Breast epithelium (tissue), 3 donors: ENCODE measurements around the gene DNAH8.

Source experiments
- CTCF ChIP-seq, 3 donors: fragments of 450-650 bp; IDR thresholded peaks; one replicate each; pipeline ENCODE4 v1.5.1; 2016 to 2017; ENCODE audit warnings: antibody characterized with exemption in 3 of 3, mild to moderate bottlenecking in 3 of 3, moderate library complexity in 3 of 3
- POLR2A ChIP-seq: fragments of 450-650 bp; IDR thresholded peaks from one replicate; pipeline ENCODE4 v1.6.1; 2016; ENCODE audit warnings: antibody characterized with exemption, mild to moderate bottlenecking, moderate library complexity

GRCh38 chr6:38673397-38674165 is 41.5 kb upstream of the DNAH8 start:
- TF ChIP-seq CTCF (IDR thresholded peaks at IDR 0.05) = no peak
- TF ChIP-seq POLR2A = no peak
